A204.1 (cell line): ENCODE results near the gene ASRGL1.

Source experiments
- FAIRE-seq: peaks from 2 replicates; lab custom pipeline; 2012; peaks lifted over from hg19 to GRCh38; lab: Jason Lieb, UNC

ASRGL1 gene

DNA sequence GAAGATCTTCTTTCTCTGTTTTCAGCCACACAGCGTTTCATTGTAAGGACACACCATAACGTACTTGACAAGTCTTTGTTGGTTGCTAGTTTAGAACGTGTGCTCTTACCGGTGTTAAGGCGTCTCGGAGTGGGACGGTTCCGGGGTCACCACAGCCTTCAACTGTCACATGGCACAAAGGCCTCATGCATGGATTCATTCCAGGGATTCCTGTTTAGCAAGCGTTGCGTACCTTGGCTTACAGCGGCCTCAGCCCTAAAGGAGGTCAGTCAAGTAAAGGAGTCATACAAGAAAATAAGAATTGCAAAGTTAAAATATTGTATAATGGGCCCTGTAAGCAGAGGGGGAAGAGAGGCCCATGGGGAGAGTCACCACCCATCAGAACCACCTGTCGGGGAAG is 79.3 kb downstream of the ASRGL1 start:
- FAIRE-seq = no peak

DNA sequence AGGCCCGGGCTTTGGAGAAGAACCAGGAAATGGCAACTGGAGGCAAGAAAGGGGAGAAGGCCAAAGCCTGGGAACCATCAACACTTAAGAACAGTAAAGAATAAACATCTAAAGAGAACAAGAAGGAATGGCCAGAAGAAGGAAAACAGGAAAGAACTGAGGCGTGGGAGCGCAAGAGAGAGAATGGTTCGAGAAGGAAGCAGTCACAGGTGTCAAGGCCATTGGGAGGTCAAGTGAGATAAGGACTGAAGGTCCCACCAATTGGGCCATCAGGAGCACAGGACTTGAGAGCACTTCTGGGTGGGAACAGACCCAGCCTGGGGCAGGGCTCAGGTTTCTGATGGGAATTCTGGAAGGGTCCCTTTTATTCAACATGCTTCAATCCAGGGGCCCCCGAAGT is 80.9 kb downstream of the ASRGL1 start:
- FAIRE-seq = no peak

DNA sequence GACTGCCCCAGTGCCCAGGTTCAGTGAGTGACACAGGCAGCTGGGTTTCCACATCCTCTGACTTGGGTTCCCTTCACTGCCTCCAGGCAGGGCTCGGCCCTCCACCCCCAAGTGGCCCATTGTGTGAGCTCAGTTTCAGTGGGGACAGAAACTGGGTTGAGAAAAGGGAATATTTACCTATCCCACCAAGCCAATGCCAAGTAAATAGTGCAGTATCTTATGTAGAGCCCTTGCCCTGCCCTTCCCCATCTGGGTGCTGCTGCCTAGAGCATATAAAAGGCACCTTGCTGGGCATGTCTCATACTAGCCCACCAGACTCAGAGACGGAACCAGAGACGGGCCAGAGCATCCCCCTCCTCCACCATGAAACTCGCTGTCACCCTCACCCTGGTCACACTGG is 81.5 kb downstream of the ASRGL1 start, which contains the start of gene SCGB1A1:
SCGB1A1 (plus strand) TSS at position 301 of the 400 bp plus-strand sequence; CDS start at position 364, 63 bp downstream.
- no peak for FAIRE-seq

DNA sequence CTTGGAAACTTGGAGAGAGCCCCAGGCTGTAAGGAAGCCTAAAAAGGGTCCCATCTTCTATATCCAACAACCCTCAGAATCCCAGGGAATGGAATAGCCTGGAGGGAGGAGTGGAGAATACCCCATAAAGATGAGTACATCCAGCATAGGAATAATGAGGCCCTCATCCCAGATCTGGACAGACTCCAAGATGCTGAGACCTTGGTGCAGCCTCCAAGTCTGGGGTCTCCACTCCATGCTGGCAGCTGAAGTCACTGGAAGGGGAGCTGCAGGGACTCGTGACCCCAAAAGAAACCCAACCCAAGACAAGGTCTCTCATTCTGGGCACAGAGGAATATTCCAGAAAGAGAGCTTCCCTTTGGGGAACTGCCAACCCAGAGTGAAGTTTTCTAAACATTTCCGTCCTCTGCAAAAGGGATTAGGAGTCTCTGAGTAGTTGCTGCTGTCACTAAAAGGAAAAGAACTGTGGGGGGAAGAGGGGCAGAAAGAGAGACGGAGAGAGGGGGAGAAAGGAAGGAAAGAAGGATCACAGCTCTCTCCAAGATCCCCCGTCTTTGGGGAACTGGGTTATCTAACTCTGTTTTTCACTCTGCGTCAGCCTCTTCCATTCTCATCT is 82.2 kb downstream of the ASRGL1 start:
- no peak for FAIRE-seq

DNA sequence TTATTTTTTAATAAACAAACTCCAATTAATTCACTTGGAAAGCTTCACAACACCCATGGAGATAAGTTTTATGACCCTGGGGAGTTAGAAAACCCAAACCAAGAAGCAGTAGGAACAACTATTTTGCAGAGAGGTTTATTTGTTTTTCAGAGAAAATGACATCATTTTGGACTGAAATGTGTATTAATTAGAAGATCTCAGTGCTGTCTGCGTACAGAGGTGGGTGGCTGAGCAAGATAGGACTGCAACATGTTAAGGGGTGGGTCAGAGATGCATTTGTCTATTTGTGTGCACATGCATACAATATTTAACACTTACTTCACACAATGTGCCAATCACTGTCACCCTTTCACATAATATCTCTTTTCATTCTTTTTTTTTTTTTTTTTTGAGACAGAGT is 82.7 kb downstream of the ASRGL1 start:
- no peak for FAIRE-seq

DNA sequence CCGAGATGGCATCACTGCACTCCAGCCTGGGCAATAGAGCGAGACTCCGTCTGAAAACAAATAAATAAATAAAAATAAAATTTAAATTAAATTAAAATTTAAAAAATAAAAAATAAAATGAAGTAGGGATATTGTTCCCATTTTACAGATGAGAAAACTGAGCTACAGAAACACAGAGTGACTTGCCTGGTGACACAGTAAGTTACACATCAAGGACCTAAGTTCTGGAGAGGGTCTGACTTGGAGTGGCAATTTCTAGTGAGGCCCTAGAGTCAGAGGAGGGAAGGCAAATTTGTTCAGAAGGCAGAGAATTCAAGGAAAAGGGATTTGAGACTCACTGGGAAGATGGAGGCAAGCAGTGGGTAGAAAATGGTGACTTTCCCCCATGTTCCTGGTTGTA is 83.6 kb downstream of the ASRGL1 start:
- no peak for FAIRE-seq

DNA sequence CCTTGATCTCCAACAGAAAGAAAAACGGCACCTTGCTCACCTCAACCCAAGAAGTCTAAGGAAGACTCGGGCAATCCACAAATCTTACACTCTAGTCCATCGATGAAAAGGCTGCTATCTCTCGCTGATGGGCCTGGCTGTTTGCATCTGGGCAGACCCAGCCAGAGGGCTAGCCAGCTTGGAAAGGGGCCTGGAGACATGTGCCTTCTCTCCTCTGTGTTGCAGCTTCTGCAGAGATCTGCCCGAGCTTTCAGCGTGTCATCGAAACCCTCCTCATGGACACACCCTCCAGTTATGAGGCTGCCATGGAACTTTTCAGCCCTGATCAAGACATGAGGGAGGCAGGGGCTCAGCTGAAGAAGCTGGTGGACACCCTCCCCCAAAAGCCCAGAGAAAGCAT is 84.7 kb downstream of the ASRGL1 start:
- FAIRE-seq = no peak

DNA sequence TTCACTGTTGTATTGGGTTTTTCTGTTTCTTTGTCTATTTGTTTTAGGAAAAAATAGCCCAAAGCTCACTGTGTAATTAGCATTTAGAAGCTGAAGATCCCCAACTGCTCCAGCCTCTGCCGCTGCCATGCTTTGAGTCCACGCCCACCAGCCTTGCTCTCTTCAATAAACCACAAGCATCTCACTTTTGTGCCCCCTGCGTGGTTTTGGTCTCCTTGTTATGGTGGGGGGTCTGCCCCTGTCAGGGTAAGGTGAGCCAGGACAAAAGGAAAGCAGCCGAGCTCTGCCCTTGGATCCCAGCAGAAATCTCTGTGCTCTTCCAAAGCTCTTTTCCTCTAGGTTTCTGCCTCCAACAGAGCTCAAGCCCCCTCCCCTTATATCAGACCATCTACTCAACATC is 85.8 kb downstream of the ASRGL1 start:
- no peak for FAIRE-seq

DNA sequence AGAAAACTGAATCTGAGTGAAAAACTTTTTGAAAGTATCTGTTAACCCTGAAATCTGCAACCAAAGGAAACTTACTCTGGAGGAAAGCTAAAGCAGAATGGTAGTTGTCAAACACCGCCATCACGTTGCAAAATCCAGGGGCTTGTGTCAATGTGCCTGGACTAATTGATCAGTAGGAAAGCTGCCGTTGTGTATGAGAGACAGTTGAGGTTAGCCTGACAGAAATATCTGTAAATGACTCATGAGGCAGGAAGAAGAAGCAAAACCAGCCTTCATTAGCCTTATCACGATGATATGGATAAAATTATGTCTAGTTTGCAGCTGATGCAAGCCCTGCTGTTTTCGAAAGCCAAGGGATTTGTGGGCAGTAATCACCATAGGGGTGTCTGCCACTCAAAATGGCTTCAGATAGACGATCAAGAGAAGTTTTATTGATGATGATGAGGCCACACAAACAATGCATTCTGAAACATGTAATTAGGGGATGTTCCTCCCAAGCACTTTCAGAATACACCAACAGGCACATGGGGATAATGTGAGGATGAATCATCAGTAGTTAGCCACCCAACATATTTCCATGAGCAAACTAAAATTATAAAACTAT is 90.5 kb downstream of the ASRGL1 start:
- FAIRE-seq = no peak

DNA sequence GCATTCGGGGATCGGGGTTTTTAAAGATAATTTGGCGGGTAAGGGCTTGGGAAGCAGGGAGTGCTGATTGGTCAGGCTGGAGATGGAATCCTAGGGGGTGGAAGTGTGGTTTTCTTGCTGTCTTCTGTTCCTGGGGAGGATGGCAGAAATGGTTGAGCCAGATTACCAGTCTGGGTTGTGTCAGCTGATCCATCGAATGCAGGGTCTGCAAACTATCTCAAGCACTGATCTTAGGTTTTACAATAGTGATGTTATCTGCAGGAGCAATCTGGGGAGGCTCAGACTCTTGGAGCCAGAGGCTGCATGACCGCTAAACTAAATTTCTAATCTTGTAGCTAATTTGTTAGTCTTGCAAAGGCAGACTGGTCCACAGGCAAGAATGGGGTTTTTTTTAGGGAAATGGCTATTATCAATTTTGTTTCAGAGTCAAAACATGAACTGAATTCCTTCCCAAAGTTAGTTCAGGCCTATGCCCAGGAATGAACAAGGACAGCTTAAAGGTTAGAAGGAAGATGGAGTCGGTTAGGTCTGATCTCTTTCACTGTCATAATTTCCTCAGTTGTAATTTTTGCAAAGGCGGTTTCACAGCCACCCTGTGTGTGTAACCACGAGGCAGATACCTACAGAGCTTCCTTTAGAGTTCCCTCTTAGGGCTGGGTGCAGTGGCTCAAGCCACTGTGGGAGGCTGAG is 91.8 kb downstream of the ASRGL1 start:
- FAIRE-seq = no peak

DNA sequence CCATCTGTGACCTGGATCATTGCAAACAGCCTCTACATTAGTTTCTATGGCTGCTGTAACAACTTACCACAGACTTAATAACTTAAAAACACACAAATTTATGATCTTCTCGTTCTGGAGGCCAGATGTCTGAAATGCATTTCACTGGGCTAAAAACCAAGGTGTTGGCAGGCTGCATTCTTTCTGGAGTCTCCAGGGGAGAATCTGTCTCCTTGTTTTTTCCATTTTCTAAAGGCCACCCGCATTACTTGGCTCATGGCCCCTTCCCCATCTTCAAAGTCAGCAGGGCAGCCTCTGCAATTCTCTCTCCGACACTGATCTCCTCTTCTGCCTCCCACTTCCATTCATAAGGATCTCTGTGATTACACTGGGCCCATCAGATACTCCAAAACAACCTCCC is 93.2 kb downstream of the ASRGL1 start:
- FAIRE-seq = no peak

DNA sequence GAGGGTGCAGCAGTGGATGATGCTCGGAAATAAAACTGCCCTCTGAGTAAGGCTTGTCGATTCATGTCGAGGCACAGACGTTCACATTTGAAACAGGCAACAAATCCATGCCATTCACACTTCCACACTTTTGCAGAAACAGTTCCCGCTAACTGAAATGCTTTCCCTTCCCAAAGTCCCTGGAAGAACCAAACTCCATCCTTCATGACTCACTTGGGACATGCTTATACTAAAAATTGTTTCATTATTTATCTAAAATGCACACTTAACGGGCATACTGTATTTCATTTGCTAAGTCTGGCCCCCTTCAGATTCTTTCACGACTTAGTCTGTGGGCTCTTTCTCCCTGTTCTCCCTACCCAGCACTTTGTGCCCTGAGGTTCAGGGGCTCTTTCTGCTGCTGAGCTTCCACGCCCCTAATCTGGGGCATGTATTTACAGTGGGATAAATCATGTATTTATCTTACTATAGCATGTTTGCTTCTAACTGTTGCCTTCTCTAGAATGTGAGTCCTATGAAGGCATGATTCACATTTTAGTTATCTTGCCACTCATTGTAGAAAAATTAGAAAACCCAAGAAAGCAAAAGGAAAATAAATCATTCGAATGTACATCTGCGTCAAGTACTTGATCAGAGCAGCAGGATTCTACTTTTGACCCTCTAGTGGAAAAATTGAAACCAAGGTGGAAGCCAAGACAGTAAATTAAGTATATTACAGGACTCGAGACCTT is 94.1 kb downstream of the ASRGL1 start:
- no peak for FAIRE-seq

DNA sequence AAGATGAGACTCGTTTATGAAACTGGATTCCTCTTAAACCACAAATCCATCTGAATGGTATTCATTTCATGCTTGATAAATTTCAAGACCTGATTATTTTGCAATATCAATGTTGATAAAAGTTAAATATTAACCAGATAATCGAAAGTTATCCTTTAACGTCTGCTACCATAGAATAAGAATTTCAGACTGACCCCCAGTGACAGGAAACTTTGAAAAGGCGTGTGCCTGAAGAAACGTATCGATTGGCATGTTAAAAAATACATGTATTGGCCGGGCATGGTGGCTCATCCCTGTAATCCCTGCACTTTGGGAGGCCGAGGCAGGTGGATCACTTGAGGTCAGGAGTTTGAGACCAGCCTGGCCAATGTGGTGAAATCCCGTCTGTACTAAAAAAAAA is 95.4 kb downstream of the ASRGL1 start:
- FAIRE-seq = no peak

DNA sequence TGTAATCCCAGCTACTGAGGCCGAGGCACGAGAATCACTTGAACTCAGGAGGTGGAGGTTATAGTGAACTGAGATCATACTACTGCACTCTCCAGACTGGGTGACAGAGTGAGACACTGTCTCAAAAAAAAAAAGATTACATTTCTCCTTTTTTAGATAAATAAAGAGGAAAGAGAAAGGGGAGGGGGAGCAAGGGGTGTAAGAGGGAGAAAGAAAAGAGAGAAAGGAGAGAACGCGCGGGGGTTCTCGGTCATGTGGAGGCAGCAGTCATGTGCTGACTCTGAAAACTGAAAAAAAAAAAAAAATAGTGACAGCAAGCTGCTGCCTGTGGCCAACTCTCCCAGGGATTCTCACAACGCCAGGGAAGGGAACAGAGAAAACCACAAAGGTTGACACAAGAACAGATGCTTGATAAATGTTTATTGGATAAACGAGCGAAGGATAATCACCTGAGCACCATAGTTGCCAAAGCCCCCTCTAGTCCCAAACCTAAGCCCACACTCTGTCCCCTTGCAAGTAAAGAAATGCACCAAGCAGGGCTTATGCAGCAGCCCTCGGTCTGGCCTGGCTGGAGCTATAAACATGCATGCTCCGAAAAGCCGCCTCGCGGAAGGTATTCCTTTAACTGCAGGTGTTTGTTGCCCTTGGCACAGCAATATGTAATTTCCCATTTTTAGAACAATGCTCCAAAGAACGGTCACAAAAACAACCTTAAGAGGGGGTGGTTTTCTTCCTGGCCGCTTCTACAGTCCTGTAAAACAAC is 96.1 kb downstream of the ASRGL1 start:
- FAIRE-seq = no peak

DNA sequence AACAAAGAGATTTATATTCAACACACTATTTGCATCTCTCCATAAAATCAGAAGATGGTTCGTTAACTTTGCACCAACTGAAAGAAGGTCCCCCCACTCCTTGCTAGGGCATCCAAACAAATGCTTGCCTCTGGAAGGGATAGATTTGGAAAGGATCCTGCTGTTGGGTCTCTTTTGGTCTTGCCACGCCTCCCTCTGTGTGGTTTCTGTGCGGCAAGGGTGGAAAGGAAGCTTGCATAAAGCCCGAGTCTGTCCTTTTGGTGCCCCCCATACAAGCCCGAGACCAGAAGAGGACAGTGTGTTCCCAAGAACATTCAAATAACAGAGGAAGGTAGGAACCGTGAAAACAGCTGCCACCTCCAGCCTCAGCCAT is 96.6 kb downstream of the ASRGL1 start:
- no peak for FAIRE-seq

DNA sequence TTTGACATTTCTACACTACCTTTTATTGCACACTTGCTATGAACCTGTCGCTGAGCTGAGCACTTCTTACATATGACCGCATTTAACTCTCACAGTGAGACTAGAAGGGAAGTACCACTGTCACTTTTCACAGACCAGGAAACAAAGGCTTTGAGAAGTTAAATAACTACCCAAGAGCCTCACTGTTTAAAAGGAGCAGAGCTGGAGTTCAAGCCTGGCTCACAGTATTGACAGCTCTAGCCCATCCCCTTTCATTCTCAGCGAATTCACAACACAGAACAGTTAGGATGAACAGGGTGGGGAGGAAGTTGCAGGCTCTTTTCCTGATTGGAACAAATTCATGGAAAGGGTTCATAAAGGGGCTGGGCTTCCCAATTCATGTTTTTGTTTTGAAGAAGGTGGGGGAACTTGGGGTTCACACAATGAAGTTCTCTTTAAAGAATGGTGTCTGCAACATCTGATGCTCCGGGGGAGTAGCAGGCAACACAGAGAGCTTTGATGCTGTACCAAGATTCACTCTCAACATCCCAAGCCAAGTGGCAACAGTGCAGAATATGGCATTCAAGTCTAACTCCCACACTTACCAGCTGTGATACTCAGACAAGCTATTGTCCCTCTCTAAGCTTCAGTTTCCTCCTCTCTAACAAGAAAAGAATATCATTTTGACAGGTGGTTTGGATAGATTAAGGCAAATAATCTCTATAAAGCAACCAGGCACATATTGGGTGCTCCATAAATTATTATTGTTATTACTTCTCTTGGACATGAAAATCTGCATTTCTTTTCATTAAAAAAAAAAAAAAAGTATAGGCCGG is 98.8 kb downstream of the ASRGL1 start:
- no peak for FAIRE-seq

DNA sequence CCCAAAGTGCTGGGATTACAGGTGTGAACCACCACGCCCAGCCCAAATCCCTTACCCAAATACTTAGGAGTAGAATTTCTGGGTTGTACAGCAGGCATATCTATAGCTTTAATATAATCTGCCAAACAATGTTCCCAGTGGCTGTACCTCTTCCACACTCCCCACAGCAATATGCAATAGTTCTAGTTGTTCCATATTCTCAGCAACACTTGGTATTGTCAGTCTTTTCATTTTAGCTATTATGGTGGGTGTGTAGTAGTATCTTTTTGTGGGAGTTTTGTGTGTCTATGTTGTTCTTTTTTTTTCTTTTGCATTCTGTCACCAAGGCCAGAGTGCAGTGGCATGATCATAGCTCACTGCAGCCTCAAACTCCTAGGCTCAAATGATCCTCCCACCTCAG is 100.4 kb downstream of the ASRGL1 start:
- no peak for FAIRE-seq

DNA sequence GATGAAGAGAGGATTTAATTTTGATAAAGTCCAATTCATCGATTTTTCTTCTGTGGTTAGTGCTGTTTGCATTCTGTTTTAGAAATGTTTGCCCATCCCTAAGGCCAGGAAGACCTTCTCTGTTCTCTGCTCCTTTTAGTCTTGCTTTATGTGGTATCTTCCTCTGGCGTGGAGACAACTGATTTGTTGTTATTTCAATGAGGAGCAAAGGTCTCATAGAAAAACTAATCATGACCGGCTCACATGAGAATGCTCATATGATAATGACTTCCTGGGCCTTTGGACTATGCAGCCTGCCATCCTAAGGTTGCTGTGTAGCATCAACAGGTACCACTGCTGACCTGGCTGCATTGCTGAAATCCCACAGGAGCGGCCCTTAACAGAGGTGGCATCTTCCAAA is 101.4 kb downstream of the ASRGL1 start:
- no peak for FAIRE-seq

DNA sequence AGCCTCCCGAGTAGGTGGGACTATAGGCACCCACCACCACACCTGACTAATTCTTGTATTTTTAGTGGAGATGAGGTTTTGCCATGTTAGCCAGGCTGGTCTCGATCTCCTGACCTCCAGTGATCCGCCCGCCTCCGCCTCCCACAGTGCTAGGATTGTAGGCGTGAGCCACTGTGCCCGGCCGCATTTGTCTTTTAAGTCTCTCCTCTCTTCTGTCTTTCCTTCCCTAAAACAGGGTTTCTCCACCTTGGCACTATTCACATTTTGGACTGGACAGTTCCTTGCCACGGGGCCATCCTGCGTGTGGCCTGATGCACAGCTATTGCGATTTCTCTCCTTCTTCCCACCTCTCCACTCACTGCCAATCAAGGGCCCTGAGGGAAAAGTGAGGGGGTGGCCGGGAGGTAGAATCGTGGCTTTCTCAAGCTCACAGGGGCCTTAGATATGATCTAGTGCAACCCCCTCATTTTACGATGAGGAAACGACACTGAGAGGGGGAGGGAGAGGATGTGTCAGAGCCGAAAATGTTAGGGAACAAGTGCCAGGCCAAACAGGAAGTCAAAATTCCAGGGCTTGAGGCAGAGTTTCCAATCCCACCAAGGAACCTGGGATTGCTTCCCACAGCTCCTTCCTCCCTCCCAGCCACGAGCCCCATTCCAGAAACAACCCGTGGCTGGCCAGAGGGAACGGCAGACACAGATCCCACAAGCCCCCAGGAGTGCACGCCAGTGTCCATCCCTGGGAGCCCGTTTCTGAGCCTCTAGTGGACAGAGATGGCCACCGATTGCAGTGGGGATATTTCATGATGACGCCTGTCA is 102.7 kb downstream of the ASRGL1 start:
- no peak for FAIRE-seq
